WERI-Rb-1 (cell line): ENCODE results near the gene UNC80.

ENCODE experiments used
- DNase-seq: peaks from one replicate; pipeline ENCODE4 v3.0.0-alpha.2; 2020
- H3K27ac ChIP-seq: fragments of 250-450 bp; sonication (Bioruptor Pico); 2 replicates; pipeline ENCODE4 v1.5.1; 2020; ENCODE audit warnings: mild to moderate bottlenecking, moderate library complexity
- H3K27me3 ChIP-seq: fragments of 250-450 bp; sonication (Bioruptor Pico); 2 replicates; pipeline ENCODE4 v1.5.1; 2021; ENCODE audit warnings: mild to moderate bottlenecking, low read depth, moderate library complexity; ENCODE audit not compliant: insufficient read depth, severe bottlenecking
- H3K36me3 ChIP-seq: fragments of 250-450 bp; sonication (Bioruptor Pico); 2 replicates; pipeline ENCODE4 v1.5.1; 2020; ENCODE audit warnings: mild to moderate bottlenecking, moderate library complexity
- H3K4me3 ChIP-seq: 2 replicates; pipeline ENCODE4 v1.5.1; 2011; ENCODE audit warnings: low read depth, mild to moderate bottlenecking, control low read depth, low read length
- H3K9me3 ChIP-seq: fragments of 250-450 bp; sonication (Bioruptor Pico); 2 replicates; pipeline ENCODE4 v1.5.1; 2021; ENCODE audit warnings: mild to moderate bottlenecking, moderate library complexity; ENCODE audit not compliant: severe bottlenecking
- TF ChIP-seq, protein P1 (sequence below): IDR thresholded peaks from 2 replicates; pipeline ENCODE4 v1.5.1; 2011; ENCODE audit warnings: low read depth, mild to moderate bottlenecking, control low read depth, inconsistent platforms, low read length

The UNC80 gene, protein sequence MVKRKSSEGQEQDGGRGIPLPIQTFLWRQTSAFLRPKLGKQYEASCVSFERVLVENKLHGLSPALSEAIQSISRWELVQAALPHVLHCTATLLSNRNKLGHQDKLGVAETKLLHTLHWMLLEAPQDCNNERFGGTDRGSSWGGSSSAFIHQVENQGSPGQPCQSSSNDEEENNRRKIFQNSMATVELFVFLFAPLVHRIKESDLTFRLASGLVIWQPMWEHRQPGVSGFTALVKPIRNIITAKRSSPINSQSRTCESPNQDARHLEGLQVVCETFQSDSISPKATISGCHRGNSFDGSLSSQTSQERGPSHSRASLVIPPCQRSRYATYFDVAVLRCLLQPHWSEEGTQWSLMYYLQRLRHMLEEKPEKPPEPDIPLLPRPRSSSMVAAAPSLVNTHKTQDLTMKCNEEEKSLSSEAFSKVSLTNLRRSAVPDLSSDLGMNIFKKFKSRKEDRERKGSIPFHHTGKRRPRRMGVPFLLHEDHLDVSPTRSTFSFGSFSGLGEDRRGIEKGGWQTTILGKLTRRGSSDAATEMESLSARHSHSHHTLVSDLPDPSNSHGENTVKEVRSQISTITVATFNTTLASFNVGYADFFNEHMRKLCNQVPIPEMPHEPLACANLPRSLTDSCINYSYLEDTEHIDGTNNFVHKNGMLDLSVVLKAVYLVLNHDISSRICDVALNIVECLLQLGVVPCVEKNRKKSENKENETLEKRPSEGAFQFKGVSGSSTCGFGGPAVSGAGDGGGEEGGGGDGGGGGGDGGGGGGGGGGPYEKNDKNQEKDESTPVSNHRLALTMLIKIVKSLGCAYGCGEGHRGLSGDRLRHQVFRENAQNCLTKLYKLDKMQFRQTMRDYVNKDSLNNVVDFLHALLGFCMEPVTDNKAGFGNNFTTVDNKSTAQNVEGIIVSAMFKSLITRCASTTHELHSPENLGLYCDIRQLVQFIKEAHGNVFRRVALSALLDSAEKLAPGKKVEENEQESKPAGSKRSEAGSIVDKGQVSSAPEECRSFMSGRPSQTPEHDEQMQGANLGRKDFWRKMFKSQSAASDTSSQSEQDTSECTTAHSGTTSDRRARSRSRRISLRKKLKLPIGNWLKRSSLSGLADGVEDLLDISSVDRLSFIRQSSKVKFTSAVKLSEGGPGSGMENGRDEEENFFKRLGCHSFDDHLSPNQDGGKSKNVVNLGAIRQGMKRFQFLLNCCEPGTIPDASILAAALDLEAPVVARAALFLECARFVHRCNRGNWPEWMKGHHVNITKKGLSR (N-terminal part only)

DNA sequence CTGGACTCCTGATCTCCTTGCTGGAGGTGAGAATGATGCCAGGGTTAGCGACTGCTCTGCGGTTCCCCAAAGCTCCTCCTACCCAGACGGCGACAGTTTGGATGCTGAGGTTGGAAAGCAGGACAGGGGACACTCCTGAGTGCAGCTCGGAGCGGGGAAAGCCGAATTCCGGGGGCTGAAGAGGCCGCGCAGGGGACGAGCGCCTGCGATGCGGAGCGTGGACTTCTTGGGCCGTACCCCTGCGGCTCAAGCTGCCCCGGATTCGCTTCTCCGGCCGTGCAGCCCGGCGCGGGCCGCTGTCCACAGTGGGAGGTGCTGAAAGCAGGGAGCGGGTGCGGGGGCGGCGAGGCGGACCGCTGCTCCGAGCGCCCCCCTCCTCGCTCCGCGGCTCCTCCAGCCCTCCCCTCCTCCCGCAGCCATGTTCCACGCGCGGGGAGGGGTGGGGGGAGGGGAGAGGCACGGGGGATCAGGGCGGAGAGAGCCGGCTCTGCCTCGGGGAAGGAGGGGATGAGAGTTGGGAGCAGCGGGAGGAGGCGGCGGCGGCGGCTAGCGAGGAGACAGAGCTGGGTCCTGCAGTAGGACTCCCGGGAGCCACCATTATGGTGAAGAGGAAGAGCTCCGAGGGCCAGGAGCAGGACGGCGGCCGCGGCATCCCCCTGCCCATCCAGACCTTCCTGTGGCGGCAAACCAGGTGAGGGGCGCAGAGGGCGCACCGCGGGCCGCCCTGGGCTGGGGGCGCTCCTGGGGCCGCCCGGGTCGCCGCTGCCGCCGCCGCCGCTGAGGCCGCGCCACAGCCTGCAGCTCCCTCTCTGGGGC, at the start of gene UNC80:
TSS of gene UNC80 (plus strand) at position 359 of the 816 bp plus-strand sequence. CDS start at position 600, 241 bp downstream.
- TF ChIP-seq, protein P1, sequence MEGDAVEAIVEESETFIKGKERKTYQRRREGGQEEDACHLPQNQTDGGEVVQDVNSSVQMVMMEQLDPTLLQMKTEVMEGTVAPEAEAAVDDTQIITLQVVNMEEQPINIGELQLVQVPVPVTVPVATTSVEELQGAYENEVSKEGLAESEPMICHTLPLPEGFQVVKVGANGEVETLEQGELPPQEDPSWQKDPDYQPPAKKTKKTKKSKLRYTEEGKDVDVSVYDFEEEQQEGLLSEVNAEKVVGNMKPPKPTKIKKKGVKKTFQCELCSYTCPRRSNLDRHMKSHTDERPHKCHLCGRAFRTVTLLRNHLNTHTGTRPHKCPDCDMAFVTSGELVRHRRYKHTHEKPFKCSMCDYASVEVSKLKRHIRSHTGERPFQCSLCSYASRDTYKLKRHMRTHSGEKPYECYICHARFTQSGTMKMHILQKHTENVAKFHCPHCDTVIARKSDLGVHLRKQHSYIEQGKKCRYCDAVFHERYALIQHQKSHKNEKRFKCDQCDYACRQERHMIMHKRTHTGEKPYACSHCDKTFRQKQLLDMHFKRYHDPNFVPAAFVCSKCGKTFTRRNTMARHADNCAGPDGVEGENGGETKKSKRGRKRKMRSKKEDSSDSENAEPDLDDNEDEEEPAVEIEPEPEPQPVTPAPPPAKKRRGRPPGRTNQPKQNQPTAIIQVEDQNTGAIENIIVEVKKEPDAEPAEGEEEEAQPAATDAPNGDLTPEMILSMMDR, result no peak
- Histone ChIP-seq H3K9me3 (no peaks in the 10 kb centered on the region), H3K36me3 (peaks cover 3% of the 10 kb centered on the region), H3K27ac (peak within 1 kb of the TSS; percentile 71), H3K4me3 (peak within 1 kb of the TSS; percentile 84), H3K27me3 (no peaks in the 10 kb centered on the region)
- DNase-seq, result peak; percentile 68

DNA sequence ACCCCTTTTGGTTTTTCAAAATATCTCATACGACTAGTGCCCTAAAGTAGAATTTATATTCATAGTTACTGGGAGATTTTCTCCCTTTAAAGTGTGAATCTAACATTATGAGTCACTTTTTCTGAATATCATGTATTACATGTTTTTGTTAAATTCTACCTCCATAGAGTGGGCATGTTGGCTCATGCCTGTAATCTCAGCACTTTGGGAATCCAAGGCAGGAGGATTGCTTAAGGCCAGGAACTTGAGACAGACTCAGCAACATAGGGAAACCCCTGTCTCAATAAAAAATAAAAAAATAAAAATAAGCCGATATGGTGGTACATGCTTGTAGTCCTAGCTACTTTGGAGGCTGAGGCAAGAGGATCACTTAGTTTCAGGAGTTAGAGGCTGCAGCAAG, 45.3 kb upstream of the UNC80 start:
- Histone ChIP-seq H3K4me3 (no peak overlapping the region), H3K27ac (no peak overlapping the region), H3K36me3 (no peaks in the 10 kb centered on the region), H3K27me3 (no peaks in the 10 kb centered on the region), H3K9me3 (no peaks in the 10 kb centered on the region)
- no peak for DNase-seq
- TF ChIP-seq, protein P1, result no peak

DNA sequence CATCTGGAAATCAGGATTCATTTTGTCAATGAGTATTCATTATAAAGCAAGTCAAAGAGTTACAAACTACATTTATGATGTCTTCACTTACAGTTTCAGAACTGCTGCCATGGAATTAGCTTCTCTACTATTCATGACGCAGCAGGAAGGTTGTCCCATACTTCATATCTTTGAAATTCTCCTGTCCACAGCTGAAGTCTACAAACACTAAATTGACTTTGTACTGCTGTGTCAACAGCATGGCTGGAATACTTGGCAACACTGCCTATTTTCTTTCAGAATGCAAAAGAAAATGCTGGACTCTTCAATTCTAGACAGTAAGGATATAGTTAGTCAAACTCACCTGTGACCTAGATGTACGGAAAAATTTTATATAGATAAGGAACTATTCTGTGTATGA, 44.6 kb upstream of the UNC80 start:
- H3K36me3 ChIP-seq, result no peaks in the 10 kb centered on the region
- no peak overlapping the region for H3K27ac ChIP-seq
- DNase-seq, result no peak
- TF ChIP-seq, protein P1, result no peak
- no peak overlapping the region for H3K4me3 ChIP-seq
- H3K9me3 ChIP-seq, result no peaks in the 10 kb centered on the region
- no peaks in the 10 kb centered on the region for H3K27me3 ChIP-seq

DNA sequence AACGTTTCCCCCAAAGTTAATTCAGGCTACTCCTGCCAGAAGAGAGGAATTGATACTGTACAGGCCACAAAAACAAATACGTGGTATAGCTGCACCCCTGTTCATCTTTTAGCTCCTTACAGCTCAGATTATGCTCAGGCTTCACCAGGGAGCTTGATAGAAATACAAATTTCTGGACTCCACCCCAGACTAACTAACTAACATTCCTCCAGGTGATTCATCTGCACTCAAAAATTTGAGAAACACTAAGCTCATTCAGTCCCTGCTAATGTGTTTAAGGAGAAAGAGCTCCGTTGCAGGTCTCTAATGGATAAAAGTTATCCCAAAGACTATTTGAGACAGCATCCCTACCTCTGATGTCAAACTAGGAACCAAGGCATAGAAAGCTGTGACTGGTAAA, 36.8 kb upstream of the UNC80 start:
- Histone ChIP-seq H3K27me3 (no peaks in the 10 kb centered on the region), H3K36me3 (no peaks in the 10 kb centered on the region), H3K9me3 (no peaks in the 10 kb centered on the region), H3K27ac (no peak overlapping the region), H3K4me3 (no peak overlapping the region)
- DNase-seq, result no peak
- TF ChIP-seq, protein P1, result no peak

DNA sequence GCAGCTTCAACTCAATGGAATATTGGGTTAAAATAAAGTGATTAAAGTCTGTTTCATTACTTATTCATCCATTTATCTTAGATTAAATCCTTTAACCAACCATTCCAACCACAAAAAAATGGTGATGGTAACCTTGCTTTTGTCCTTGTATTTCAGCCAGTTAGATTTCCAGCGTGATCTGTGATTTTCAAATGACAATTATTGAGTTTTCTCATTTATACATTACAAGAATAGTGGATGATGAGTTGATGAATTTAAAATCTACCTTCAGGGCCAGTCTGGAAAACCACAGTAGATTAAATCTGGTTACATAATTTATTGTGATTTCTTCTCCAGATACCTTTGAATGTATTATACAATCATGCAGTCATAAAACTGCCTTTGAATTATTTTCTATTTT, 29.7 kb upstream of the UNC80 start:
- Histone ChIP-seq H3K4me3 (no peak overlapping the region), H3K27me3 (no peaks in the 10 kb centered on the region), H3K27ac (no peak overlapping the region), H3K36me3 (no peaks in the 10 kb centered on the region), H3K9me3 (peaks cover 2% of the 10 kb centered on the region)
- no peak for DNase-seq
- TF ChIP-seq, protein P1, result no peak
